OCI-LY7 (cell line): Measurements from ENCODE around the gene UNKL. TPM values are rescaled to one million over a fixed set of nuclear protein-coding genes. Genes with fewer than 3 reads are reported as not detected.

Source experiments
- BruUV-seq: library from RNA; stranded (reverse); fragments of 400-500 nt; replicated peaks from 2 replicates; lab custom pipeline; 2021; lab: Mats Ljungman, UMichigan
- CTCF ChIA-PET: fragments of 300-600 bp; sonication (Branson Sonifier 250); formaldehyde crosslinking; loops from one replicate; lab custom pipeline; 2022; ENCODE audit warnings: antibody characterized with exemption; ENCODE audit not compliant: unreplicated experiment; lab: Charles Lee
- POLR2A ChIA-PET: fragments of 300-600 bp; sonication (Branson Sonifier 250); formaldehyde crosslinking; loops from one replicate; lab custom pipeline; 2022; ENCODE audit warnings: antibody characterized with exemption; lab: Charles Lee
- DNase-seq: peaks from one replicate; pipeline ENCODE4 v3.0.0-alpha.2; 2015; ENCODE audit warnings: low spot score
- H2AFZ ChIP-seq: fragments of 200-600 bp; sonication (generic), shearing (Covaris generic); 2 replicates; pipeline ENCODE4 v1.6.1; 2014; ENCODE audit warnings: mild to moderate bottlenecking, antibody characterized with exemption, low read length, moderate library complexity
- H3K27ac ChIP-seq: fragments of 200-600 bp; sonication (generic); 2 replicates; pipeline ENCODE4 v1.5.1; 2014; ENCODE audit warnings: mixed run types, low read depth, mild to moderate bottlenecking, moderate library complexity, low read length, inconsistent platforms; ENCODE audit not compliant: poor library complexity, severe bottlenecking
- H3K36me3 ChIP-seq: fragments of 200-600 bp; sonication (generic); 2 replicates; pipeline ENCODE4 v1.6.1; 2014; ENCODE audit warnings: mild to moderate bottlenecking, antibody characterized with exemption, low read length, moderate library complexity, mixed read lengths; ENCODE audit not compliant: insufficient read depth
- H3K4me1 ChIP-seq: fragments of 200-600 bp; sonication (generic); 2 replicates; pipeline ENCODE4 v1.5.1; 2014; ENCODE audit warnings: mild to moderate bottlenecking, low read length; ENCODE audit not compliant: insufficient read depth, poor library complexity, severe bottlenecking
- H3K4me2 ChIP-seq: fragments of 200-600 bp; sonication (generic); 2 replicates; pipeline ENCODE4 v1.6.1; 2014; ENCODE audit warnings: mild to moderate bottlenecking, low read length
- H3K4me3 ChIP-seq: fragments of 200-600 bp; sonication (generic); 2 replicates; pipeline ENCODE4 v1.5.1; 2014; ENCODE audit warnings: mild to moderate bottlenecking, low read depth, low read length; ENCODE audit not compliant: poor library complexity, severe bottlenecking
- H3K79me2 ChIP-seq: fragments of 200-600 bp; sonication (generic); 2 replicates; pipeline ENCODE4 v1.6.1; 2016; ENCODE audit warnings: low read depth, mild to moderate bottlenecking, low read length, moderate library complexity, mixed read lengths; ENCODE audit not compliant: insufficient read depth
- H3K9me2 ChIP-seq: fragments of 200-600 bp; sonication (generic); 2 replicates; pipeline ENCODE4 v1.6.1; 2016; ENCODE audit warnings: mild to moderate bottlenecking, low read length, mixed read lengths; ENCODE audit not compliant: insufficient read depth
- H3K9me3 ChIP-seq: fragments of 200-600 bp; sonication (generic); 2 replicates; pipeline ENCODE4 v1.6.1; 2014; ENCODE audit warnings: mild to moderate bottlenecking, mixed run types, low read length, mixed read lengths
- H4K20me1 ChIP-seq: fragments of 200-600 bp; sonication (generic); 2 replicates; pipeline ENCODE4 v1.6.1; 2014; ENCODE audit warnings: mild to moderate bottlenecking, antibody characterized with exemption, low read length, moderate library complexity, mixed read lengths; ENCODE audit not compliant: insufficient read depth
- EZH2phosphoT487 ChIP-seq: fragments of 200-600 bp; sonication (generic); IDR thresholded peaks from 2 replicates; pipeline ENCODE4 v1.6.1; 2018; ENCODE audit warnings: low read depth, borderline replicate concordance, mild to moderate bottlenecking, mixed run types, antibody characterized with exemption, low read length, moderate library complexity, mixed read lengths
- intact Hi-C: fragments of 100-400 bp; cut with micrococcal nuclease; formaldehyde crosslinking; loops from one replicate; pipeline ENCODE4 v1.10.0; 2022; ENCODE audit not compliant: unreplicated experiment
- total RNA-seq, 2 experiments: library from RNA; depleted of rRNA in 1 of 2; stranded (reverse); fragments of >200 nt in 1 of 2; shearing (Covaris generic) in 1 of 2; gene quantifications; 2 replicates each; pipeline ENCODE4 v1.2.3, GENCODE V29; 2014 to 2022
- TF ChIP-seq, protein P1 (sequence below): fragments of 200-600 bp; sonication (generic); conservative IDR thresholded peaks from 2 replicates; pipeline ENCODE4 v1.5.1; 2014; ENCODE audit warnings: mild to moderate bottlenecking, antibody characterized with exemption, low read length, moderate library complexity, mixed read lengths

UNKL gene
- total RNA-seq, 2 experiments from 2014 or later = 31.0 to 33.7 TPM

DNA sequence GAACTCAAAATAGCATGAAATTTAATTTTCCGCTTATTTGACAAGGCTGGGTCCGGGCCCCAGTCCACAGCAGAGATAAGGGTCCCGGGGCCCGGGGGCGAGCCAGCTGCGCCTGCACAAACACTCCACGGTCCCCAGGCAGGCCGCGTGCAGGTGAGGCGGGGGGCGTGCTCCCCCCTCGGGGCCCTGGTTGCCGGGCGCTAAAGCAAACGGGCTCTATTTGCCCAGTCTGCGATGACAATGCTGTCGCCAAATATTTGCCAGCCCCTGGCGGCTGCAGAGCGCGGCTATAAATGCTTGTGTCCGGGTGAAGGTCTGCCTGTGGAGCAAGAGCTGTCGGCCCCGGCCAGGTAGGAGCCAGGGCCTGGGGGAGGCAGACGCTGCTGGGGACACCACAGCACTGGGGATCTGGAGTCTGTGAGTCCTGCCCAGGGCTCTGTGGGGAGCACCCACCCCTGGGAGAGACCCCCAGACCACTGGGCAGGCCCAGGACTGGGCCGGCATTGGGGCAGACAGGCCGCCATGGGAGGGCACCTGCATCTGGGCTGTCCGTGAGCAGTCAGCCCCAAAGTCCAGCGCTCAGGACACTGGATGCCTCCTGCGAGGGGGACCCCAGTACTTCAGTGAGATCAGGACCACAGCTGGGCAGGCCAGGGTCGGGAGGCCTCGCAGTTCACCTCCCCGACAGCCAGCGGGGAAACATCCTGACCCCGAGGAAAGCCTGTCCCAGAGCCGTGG is 16.4 kb upstream of the UNKL start, which contains the start of gene PERCC1:
Gene PERCC1, plus strand, starts transcription at position 320 of the 738 bp plus-strand sequence. CDS start 1,516 bp downstream, outside the sequence.
- no peak within 1 kb of the TSS for H3K27ac ChIP-seq
- intact Hi-C loops = no loop called here
- BruUV-seq = no TSS peak
- H2AFZ ChIP-seq = no peak within 1 kb of the TSS
- TF ChIP-seq, protein P1, sequence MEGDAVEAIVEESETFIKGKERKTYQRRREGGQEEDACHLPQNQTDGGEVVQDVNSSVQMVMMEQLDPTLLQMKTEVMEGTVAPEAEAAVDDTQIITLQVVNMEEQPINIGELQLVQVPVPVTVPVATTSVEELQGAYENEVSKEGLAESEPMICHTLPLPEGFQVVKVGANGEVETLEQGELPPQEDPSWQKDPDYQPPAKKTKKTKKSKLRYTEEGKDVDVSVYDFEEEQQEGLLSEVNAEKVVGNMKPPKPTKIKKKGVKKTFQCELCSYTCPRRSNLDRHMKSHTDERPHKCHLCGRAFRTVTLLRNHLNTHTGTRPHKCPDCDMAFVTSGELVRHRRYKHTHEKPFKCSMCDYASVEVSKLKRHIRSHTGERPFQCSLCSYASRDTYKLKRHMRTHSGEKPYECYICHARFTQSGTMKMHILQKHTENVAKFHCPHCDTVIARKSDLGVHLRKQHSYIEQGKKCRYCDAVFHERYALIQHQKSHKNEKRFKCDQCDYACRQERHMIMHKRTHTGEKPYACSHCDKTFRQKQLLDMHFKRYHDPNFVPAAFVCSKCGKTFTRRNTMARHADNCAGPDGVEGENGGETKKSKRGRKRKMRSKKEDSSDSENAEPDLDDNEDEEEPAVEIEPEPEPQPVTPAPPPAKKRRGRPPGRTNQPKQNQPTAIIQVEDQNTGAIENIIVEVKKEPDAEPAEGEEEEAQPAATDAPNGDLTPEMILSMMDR = no peak
- TF ChIP-seq EZH2phosphoT487 = no peak
- no peaks in the 10 kb centered on the region for H4K20me1 ChIP-seq
- H3K4me2 ChIP-seq = no peak within 1 kb of the TSS
- no peak for DNase-seq
- no peaks in the 10 kb centered on the region for H3K9me2 ChIP-seq
- H3K9me3 ChIP-seq = no peaks in the 10 kb centered on the region
- H3K79me2 ChIP-seq = no peaks in the 10 kb centered on the region
- ChIA-PET POLR2A (no interaction called here), CTCF (no interaction called here)
- no peak within 1 kb of the TSS for H3K4me3 ChIP-seq
- H3K4me1 ChIP-seq = peaks cover 4% of the 10 kb centered on the region
- H3K36me3 ChIP-seq = no peaks in the 10 kb centered on the region

DNA sequence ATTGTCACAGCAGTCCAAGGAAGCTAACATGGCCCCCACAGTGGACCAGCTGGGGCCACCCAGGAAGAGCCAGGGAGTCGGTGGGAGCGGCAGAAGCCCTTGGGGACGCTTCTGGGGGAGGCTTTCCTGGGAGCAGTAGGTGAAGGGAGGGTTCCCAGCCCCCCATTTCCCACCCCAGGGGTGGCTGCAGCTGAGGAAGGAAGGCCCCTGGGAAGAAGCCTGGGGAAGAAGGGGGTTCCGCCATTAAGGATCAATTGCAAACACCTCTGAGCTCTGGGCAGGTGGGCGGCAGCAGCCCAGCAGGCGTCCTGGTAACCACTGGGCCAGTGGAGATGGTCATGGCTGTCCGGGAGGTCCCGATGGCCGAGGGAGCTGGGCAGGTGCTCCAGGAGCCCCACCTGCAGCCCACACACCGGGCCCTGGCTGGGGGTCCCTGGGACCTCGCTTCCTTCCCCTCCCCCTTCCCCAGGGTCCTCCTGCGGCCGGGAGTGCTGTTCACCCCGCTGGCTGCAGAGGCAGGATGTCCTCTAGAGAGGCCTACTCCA is 15.8 kb upstream of the UNKL start:
- DNase-seq = no peak
- CTCF ChIA-PET = no interaction called here
- H2AFZ ChIP-seq = no peak overlapping the region
- peaks cover 4% of the 10 kb centered on the region for H3K4me1 ChIP-seq
- TF ChIP-seq EZH2phosphoT487 = no peak
- TF ChIP-seq, protein P1 = no peak
- no TSS peak for BruUV-seq
- no peaks in the 10 kb centered on the region for H3K9me2 ChIP-seq
- intact Hi-C loops = no loop called here
- no peak overlapping the region for H3K4me2 ChIP-seq
- H3K27ac ChIP-seq = no peak overlapping the region
- POLR2A ChIA-PET = no interaction called here
- no peaks in the 10 kb centered on the region for H3K79me2 ChIP-seq
- no peaks in the 10 kb centered on the region for H3K9me3 ChIP-seq
- no peak overlapping the region for H3K4me3 ChIP-seq
- H4K20me1 ChIP-seq = no peaks in the 10 kb centered on the region
- H3K36me3 ChIP-seq = no peaks in the 10 kb centered on the region

DNA sequence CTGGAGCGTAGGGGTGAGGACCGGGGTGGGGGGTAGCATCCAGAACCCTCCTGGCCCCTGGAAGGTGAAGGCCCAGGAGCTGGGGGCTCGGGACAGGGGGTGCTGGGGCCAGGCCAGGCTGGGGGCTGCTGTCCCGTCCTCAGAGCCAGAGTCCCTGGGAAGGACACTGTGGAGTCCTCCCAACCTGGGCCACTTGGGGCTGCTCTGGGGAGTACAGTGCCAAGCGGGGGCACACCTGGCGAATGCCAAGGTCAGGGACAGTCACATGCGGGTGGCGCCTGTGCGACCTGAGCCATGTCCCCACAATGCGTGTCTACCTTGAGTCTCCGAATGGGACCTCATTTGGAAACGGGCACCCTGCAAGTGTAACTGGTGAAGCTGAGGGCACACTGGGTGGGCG is 15.1 kb upstream of the UNKL start:
- no peak overlapping the region for H3K4me3 ChIP-seq
- no peaks in the 10 kb centered on the region for H3K36me3 ChIP-seq
- no peak overlapping the region for H2AFZ ChIP-seq
- H3K9me2 ChIP-seq = no peaks in the 10 kb centered on the region
- H3K9me3 ChIP-seq = no peaks in the 10 kb centered on the region
- H3K79me2 ChIP-seq = no peaks in the 10 kb centered on the region
- DNase-seq = no peak
- H3K4me1 ChIP-seq = peaks cover 4% of the 10 kb centered on the region
- CTCF ChIA-PET = interaction anchor here (0.7 kb wide), 1 partner anchor 647 kb away, joined by 6 read pairs; no protein-coding TSS in a partner anchor
- no peak overlapping the region for H3K4me2 ChIP-seq
- BruUV-seq = no TSS peak
- intact Hi-C loops = loop anchor here (10.0 kb wide), 1 partner anchor 185 kb away; the partner anchor contains the start of genes CRAMP1 and IFT140
- no peak overlapping the region for H3K27ac ChIP-seq
- TF ChIP-seq, protein P1 = no peak
- no peak for TF ChIP-seq EZH2phosphoT487
- POLR2A ChIA-PET = no interaction called here
- H4K20me1 ChIP-seq = no peaks in the 10 kb centered on the region
